ENCODE data around the gene SMTN. TPM values are rescaled to one million over a fixed set of nuclear protein-coding genes. Genes with fewer than 3 reads are reported as not detected.
"Not testable (repeated sequence)": the region's sequence is repeated elsewhere in the genome, so short reads cannot be mapped to it uniquely, and the experiment has no call there.

Gene SMTN
- 21.1 TPM for total RNA-seq

DNA sequence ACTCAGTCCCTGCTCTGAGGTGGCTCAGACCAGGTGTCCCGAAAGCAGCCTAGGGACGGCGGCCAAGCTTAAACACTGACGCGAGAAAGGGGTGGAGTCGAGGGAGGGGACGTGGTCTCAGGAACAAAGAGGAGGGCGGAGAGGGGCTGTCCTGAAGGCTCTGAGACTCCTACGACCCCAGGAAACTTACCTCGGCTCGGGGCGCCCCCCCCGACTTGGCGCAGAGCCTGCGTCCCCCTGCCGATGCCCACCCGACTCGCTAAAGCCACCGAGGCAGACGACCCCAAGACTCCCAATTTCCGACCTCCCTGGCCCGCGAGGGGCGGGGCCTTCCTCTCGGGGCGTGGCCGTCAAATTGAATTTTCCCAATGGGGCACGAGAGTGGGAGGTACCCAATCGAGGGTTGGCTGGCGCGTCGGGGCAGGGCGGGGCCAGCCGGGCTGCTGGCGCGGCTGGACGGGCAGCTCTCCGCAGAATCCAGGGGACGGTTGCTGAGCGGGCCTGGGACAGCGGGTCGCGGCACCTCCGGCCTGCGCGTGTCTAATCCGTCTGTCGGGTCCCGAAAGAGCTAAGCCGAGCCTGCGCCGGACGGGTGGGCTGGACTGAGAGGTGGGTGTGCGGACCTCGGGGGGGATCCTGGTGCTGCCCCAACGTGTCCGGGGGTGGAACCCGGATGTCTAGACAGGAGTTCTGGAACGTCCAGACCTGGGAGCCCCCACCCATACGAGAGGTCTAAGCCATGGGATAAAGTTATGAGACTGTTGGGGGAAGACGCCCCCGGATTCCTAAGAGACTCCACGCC is at the start of gene SMTN:
TSS of gene SMTN (plus strand) at position 471 of the 802 bp plus-strand sequence. CDS start 1,941 bp downstream, outside the sequence.
- ATAC-seq, result peak; percentile 77

DNA sequence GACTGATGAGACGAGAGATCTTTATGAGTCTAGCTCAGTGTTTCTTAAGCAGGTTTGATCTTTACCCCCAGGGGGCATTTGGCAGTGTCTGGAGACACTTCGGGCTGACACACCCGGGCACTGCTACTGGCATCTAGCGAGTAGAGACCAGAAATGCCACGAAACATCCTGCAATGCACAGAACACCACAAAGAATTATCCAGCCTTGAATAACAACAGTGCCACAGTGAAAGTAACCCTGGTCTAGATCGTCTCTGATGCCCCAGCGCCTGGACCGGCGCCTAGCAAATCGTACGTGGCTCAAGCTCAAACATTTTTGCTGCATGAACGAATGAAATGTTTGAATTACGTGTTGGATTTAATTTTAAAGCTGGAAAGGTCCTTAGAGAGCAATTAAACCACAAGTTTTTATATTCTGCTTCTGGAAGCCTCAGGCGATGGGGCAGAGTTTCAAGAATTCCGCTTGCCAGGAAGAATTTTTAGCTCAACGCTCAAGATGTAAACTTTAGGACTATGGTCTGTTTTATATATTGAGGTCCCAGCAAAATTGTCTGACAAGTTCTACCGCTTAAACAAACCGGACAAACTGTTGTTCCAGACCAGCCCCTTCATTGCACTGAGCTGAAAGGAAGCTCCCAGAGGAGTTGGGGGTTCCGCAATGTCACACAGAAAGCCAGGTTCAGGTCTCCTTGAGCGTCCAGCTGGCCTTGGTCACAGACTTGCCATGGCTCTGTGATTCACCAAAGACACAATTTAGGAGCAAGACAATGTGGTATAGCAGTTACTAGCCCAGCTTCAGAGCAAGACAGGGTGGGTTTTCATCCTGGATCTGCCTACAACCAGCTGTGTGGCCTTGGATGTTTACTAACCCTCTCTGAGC is 44.2 kb upstream of the SMTN start:
- ATAC-seq, result peak; percentile 52

DNA sequence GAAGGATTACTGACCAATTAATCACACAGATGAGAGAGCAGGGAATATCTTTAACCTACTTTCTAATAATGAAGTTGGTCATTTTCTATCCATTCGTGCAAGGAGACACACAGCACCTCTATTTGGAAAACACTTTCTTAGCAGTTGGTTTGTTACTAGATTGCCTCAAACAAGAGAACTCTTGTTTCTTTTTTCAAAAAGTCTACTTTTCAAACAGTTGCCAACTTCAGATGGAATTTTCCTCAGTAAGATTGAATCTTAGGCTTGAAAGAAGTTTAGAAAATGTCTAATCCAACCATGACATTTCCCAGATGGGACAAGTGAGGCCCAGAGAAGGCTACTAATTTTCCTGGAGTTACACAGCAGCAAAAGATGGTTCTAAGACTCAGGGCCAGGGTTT is 42.4 kb upstream of the SMTN start:
- no peak for ATAC-seq

DNA sequence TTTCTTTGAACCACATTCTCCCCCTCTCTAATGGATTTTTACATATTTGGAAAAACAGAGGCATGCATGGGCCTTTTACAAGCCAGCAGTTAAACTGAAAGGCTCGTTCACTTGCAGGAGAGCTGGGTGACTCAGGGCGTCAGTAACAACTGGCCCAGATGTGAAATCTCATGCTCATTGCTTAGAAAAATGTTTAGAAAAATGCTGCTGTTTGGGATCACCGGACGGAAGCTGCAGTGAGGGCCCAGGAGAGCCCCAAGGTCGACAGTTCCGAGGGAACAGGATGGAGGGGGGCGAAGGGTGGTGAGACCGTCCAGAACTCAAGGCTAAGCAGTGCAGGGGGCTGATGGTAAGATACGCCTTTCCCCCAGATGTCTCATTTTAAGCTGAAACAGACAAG is 41.7 kb upstream of the SMTN start:
- ATAC-seq, result no peak

- ATAC-seq, result no peak
Observed at GRCh38 chr22:31040542-31041398, 40.3 kb upstream of the SMTN start.

- ATAC-seq, result no peak
Observed at GRCh38 chr22:31044262-31044861, 36.8 kb upstream of the SMTN start.

DNA sequence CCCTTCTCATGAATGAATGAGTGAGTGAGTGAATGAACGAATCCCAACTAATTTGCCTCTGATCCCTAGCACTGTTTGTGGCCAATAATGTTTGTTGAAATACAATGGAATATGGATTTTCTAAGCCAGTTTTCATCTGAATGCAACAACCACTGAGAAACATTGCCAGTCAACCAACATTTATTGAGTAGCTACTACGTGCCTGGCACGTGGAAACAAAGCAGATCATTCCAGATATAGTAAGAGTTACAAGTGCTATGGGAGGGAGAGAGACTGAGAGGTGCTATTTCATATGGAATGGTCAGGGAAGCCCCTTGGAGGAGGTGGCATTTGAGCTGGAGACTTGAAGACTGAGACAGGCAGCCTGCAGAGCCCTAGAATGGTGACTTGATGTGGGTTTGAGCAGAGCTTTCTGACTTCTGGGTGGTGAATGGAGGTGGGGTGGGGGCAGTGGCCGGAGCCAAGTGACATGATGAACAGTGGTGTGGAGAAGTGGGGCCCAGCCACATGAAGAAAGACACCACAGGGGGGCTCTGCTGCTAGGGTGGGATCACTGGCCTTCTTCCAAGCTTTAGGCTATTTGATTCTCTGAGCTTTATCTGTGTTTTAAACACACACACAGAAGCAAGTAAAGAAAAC is 35.1 kb upstream of the SMTN start:
- ATAC-seq, result no peak

DNA sequence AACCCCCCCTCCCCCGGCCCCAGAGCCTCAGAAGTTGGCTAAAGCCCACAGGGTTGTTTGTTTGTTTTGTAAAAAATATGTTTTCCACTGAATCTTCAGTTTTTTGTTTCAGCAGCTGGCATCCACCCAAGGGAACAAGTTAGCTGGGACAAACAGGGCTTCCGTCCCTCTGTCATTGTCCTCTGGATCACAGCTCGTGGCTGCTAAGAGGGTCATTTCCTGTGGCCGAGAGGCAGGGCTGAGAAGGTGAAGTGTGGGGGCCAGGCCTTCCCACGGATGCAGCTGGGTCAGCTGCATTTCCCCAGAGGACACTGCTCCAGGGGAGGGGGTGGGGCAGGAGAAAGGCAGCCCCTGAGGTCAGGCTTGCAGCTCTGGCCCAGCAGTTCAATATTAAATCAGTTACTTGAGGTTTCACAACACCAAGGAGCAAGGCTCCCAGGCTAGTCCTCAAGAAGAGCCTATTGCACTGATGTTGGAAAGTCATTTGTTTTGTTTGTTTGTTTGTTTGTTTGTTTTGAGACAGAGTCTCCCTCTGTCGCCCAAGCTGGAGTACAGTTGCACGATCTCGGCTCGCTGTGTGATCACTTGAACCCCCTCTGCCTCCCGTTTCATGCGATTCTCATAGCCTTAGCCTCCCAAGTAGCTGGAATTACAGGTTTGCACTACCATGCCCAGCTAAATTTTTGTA is 34.4 kb upstream of the SMTN start:
- peak; percentile 53 for ATAC-seq

GRCh38 chr22:31048570-31048969 is 32.5 kb upstream of the SMTN start:
- no peak for ATAC-seq

GRCh38 chr22:31049815-31050420 is 31.2 kb upstream of the SMTN start:
- no peak for ATAC-seq

- ATAC-seq, result no peak
Observed at GRCh38 chr22:31055117-31055634, 25.9 kb upstream of the SMTN start.

GRCh38 chr22:31055635-31056159 is 25.4 kb upstream of the SMTN start:
- ATAC-seq, result peak; percentile 97

- ATAC-seq, result no peak
Observed at GRCh38 chr22:31056986-31057599, 24.0 kb upstream of the SMTN start.

GRCh38 chr22:31059663-31060062 is 21.5 kb upstream of the SMTN start:
- not testable (repeated sequence) for ATAC-seq

GRCh38 chr22:31062566-31063230 is 18.4 kb upstream of the SMTN start:
- ATAC-seq, result no peak

DNA sequence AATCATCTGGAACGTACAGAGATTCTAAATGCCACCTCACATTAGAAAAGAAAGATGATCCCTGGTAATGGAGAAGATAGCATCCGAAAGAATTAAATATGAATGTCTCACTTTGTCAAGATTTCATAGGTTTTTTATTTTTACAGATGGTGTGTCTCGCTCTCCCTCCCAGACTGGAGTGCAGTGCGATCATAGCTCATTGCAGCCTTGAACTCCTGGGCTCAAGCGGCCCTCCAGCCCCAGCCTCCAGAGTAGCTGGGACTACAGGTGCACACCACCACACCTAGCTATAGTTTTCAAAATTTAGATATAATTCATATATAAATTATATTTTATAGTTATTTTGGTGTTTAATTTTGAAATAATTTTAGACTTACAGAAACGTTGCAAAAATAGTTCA is 16.7 kb upstream of the SMTN start:
- no peak for ATAC-seq

DNA sequence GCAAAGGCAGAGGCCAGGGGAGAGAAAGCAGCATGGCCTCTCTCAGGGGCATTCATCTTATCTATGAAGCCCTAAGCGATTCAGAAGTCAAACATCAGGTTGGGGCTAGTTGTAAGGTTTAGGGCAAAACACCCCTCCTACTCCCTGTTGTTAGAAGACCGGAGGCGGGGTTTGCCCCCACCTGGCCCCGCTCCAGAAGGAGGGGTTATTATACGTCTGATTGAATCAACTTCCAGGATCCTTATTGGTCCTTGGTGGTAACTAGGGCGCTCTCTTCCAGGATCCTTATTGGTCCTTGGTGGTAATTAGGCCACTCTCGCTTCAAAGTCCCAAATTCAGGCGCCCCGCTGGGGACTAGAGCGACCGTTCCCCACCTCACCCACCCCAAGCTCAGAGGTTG is 12.1 kb upstream of the SMTN start:
- no peak for ATAC-seq

DNA sequence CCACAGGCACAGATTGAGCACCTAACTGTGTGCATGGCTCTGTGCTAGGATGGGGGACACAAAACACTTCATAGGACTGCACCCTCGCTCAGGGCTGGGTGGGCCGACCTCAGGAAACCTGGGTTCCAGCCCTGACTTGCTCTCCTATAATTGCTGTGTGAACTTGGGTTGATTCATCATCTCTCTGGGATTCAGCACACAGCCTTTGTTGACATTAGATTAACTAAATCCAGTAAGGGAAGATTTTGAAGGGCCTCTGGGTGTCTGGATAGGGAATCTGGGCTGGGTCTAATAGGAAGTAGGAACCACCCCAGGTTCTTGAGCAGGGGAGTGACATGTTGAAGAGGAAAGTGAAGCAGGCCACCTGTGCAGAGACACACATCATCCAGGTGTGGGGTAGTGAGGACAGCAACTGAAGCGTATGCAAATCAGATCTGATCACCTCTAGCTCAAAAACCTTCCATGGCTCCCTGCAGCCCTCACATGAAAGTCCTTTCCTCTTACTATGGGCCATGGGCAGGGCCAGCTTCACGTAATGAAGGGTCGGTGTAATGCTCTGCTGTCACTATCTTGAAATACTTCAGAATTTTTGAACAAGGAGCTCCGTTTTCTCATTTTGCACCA is 11.3 kb upstream of the SMTN start:
- ATAC-seq, result peak; percentile 74

- ATAC-seq, result not testable (repeated sequence)
Observed at GRCh38 chr22:31073125-31073524, 8.0 kb upstream of the SMTN start.
